Stimulated activated CD8-positive, alpha-beta memory T cell treated with anti-CD3 and anti-CD28 coated beads, Interleukin-4, amount 100 ng/mL, for 4 hours (primary cell): ENCODE results near the gene UGT2B11.
"Not testable (repeated sequence)": the region's sequence is repeated elsewhere in the genome, so short reads cannot be mapped to it uniquely, and the experiment has no call there.

Source experiments
- DNase-seq, 2 donors: peaks; one replicate each; pipeline ENCODE4 v3.0.0-alpha.2; 2020; ENCODE audit warnings: low read depth in 2 of 2, low spot score in 1 of 2

Gene UGT2B11

DNA sequence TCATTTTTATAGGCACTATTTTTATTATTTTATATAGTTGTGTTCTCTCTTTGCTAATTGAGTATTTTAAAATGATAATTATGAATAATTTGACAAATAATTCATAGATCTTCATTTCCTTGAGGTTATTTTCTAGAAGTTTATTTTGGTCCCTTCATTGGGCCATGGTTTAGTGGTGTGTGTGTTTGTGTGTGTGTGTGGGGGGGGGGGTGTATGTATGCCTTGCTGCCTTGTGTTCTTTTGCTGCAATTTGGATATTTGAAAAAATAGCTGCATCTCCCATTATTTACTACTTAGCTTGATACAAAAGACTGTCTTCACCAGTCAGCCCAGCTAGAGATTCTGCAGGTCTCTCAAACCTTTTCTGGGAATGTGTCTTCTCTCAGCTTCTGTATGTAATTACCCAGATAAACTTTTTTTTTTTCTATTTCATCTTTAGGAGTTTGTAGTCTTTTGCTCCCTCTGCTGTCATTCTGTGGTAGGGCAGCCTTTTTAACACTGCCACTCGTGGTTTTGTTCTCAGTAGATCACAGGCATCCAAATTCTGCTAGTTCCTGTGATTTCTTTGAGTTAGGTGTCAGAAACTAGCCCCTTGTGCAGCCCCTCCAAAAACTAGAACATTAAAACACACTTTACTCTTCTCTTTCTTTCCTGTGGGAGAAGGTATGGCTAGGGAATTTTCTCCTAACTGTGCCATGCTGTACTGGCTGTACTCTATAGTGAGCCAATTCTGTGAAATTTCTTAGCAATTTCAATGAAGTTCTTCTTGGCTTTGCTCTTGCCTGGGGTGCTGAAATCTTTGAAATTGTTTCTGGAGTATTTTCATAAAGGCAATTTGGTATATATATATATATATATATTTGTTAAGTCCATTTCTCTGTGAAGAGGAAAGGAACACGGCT is 44.1 kb downstream of the UGT2B11 start:
- not testable (repeated sequence) for DNase-seq

DNA sequence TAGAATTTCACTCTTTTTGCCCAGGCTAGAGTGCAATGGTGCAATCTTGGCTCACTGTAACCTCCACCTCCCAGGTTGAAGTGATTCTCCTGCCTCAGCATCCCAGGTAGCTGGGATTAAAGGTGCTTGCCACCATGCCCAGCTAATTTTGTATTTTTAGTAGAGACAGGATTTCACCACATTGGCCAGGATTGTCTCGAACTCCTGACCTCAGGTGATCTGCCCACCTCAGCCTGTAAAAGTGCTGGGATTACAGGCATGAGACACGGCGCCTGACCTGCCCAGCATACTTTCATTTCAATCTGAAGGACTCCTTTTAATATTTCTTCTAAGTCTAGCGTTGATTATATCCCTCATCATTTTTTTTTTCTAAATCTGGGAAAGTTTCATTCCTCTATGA is 45.4 kb downstream of the UGT2B11 start:
- DNase-seq = not testable (repeated sequence)

DNA sequence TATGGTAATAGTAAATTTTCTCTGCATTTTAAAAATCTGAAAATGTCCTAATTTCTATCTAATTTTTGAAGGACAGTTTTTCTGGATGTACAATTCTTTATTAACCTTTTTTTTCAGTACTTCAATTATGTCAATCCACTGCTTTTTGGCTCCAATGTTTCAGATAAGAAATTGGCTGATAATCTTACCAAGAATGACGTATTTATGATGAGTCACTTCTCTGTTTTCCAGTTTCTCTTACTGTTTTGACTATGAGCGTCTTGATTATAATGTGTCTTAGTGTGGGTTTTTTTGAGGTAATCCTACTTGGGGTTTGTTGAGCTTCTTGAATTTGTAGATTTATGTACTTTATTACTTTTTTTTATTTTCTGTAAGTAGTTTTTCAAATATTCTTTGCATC is 47.2 kb downstream of the UGT2B11 start:
- DNase-seq = no peak

DNA sequence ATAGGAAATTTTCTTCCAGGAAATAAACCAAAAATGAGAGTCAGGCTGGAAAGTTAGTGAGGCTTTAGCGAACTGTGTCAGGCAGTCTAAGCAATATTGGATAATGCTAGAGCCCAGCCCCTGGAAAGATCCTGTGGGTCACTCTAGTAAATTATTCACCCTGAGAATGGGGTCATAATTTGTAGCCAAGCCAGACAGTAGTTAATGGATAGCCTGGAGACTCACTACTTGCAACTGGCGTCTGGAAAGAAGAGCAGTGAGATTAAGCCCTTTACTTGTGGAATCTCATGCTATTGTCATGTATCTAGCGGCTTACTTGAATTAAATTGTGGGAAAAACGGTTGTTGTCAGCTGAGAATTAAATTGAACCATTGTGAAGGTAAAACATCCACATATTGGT is 48.2 kb downstream of the UGT2B11 start:
- DNase-seq = not testable (repeated sequence)

DNA sequence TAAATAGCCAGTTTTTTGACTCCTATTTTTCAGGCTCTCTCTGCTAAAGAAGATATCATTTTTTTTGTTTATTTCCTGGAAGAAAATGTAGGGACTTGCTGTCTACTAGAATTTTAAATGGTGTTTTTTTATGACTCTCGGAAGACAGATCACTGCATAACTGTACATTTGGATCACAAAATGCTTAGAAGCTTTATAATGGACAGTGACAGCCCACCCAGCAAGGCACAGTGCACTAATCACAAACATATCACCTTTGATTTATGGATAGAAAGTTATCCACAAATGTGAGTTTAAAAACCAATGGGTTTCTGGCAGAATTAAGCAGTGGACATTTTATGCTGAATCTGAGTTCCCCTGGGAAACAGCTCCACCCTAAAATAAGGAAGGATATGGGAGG is 48.8 kb downstream of the UGT2B11 start:
- DNase-seq = not testable (repeated sequence)

DNA sequence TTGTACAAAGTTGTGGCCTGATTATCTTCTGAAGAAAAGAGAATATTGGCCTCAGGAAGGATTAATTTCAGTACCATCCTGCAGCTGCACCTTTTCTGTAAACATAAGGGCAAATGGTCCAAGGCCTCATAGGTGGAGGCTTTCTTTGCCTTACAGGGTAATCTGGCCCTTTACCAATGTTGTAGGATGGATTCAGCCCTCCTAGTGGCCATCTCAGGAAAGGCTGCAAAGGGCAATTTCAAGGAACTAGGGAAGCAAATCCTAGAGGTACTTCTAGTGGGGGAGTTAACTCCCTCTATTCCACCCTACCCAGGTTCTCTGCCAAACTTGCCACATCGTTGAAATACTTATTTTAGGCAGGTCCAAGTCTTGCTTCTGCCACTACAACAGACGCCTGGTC is 57.6 kb downstream of the UGT2B11 start:
- DNase-seq = no peak

DNA sequence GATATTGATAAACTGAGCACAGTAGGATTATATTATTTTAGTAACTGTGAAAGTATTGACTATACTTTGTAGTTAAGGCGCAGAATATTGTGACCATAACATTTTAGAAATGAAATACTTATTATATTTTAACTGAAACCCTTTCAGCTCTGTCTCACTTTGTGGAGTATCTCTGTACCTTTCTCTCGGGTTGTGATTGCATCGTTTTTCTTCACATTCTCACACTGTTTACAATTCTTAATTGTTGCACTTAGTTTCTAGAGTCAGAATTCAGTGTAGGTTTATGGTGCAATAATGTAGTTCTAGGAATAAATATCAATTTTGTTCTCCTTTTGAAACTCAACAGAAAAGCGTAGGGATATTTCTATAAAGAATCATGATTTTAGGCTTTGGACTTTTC is 60.5 kb downstream of the UGT2B11 start:
- no peak for DNase-seq
